ENCODE data around the gene ONECUT3. TPM values are rescaled to one million over a fixed set of nuclear protein-coding genes. Genes with fewer than 3 reads are reported as not detected.

ONECUT3 gene
- total and polyA plus RNA-seq, 2 donors (not counting 3 experiments of a cell fraction or from before 2014, with no cell fraction given): not detected

DNA sequence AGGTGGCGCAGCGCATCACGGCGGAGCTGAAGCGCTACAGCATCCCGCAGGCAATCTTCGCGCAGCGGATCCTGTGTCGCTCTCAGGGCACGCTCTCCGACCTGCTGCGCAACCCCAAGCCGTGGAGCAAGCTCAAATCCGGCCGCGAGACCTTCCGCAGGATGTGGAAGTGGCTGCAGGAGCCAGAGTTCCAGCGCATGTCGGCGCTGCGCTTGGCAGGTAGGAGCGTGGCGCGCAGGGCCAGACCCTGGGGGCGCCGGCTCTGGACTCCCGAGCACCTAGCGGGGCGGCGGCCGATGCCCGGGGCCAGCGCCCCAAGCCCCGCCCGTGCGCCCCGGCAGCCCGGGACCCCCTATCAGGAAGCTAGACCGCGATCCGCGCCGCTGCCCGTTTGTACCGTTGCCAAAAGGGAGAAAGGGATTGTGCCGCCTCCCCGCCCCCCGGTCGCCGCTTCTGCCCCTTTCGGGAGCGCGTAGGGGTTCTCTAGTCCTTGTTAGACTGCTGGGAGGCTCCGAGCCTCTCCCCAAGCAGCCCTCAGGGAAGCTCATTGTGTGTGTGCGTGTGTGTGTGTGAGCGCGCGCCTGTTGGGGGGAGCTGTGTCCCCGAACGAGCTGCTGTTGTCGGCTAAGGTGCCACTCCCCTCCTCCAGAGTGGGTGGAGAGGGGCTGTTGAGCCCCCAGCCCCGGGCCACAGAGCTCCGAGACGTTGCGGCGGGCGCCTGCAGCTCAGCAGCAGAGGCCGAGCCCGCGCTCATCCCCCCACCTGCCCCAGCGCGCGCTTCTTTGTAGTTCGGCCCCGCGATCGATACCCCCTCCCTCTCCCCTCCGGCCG is 1.5 kb downstream of the ONECUT3 start:
- Histone ChIP-seq H3K4me3 (replicated peaks in 1 of 3; ENCODE audit: insufficient read depth in 1 of 3, low read depth in 1 of 3, low read length in 3 of 3) (no peak overlapping the region), H3K27ac (ENCODE audit: insufficient read depth, low read depth, low read length) (no peak overlapping the region), H3K4me2 (ENCODE audit: insufficient read depth, low read length) (no peak overlapping the region), H3K36me3 (ENCODE audit: control insufficient read depth in 2 of 2, extremely low read depth in 1 of 2, insufficient read depth in 2 of 2, low read length in 2 of 2) (no peaks in the 10 kb centered on the region), H3K79me2 (ENCODE audit: control insufficient read depth, insufficient read depth, low read length) (no peaks in the 10 kb centered on the region), H3K9me1 (replicated peaks; ENCODE audit: control insufficient read depth, extremely low read depth, insufficient read depth, low read length) (no peaks in the 10 kb centered on the region), H3K9ac (replicated peaks; ENCODE audit: extremely low read depth, insufficient read depth, low read length) (no peak overlapping the region), H3K4me1 (ENCODE audit: control insufficient read depth, extremely low read depth, insufficient read depth, low read length) (no peaks in the 10 kb centered on the region), H3K9me3 (replicated peaks; ENCODE audit: control insufficient read depth, insufficient read depth, low read length) (no peaks in the 10 kb centered on the region), H3K27me3 (ENCODE audit: control insufficient read depth in 2 of 2, insufficient read depth in 2 of 2, low read length in 2 of 2) (peaks cover 73 to 86% of the 10 kb centered on the region in 2 experiments), H2AFZ (ENCODE audit: low read depth, low read length) (no peak overlapping the region), H4K20me1 (replicated peaks; ENCODE audit: control insufficient read depth, extremely low read depth, insufficient read depth, low read length) (no peaks in the 10 kb centered on the region)
- DNase-seq (ENCODE audit: low read depth, low spot score) (no peak), FAIRE-seq (no peak)
- dilution Hi-C loops (cut with MboI; ENCODE audit: extremely low pct_ligation_motif_present, low sequenced_read_pairs): no loop called here
- intact Hi-C loops (cut with micrococcal nuclease): no loop called here
- ChIA-PET POLR2A (no interaction called here), CTCF (interaction anchor here (1.0 to 1.3 kb wide), 3 partner anchors 8 to 208 kb away, joined by 3 to 4 read pairs (median 4); no protein-coding TSS in a partner anchor)
- no TSS peak for BruUV-seq (replicated peaks)
- TF ChIP-seq JUN (IDR thresholded peaks at IDR 0.05; ENCODE audit: borderline replicate concordance, insufficient read depth, insufficient read length, low read depth) (no peak), EZH2 (IDR thresholded peaks at IDR 0.05; ENCODE audit: borderline replicate concordance, low read depth, low read length, severe bottlenecking) (peak; percentile 97)

DNA sequence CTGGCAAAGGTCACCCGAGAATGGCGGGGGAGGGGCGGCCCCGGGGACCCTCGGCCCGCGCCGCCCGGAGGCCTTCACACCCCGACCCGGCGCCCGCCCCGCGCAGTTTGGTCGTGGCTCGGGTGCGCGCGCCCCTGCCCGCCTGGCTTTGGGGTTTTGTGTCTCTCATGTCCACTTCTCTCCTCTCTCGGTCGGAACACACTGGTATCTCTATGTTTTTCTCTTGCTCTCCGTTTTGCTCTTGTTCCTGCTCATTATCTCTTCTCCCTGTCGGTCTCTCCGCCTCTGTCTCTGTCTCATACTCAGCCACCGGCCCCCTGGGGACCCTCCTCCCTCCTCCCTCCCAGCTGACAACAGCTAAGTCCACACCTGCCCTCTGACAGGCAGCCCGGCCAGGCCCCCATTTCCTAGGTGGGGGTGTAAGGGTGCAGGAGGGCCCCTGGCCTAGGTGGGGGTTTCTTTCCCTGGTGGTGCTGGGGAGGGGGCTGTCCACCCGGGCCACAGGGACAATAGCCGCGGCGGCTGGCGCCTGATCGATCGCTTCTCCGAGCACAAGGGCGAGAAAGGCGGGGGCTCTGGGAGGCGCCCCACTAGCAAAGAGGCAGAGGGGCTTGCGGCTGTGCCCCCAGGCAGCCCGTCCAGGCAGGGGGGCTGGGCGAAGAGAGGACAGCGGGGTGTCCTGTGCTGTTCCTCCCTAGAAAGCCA is 2.3 kb downstream of the ONECUT3 start:
- no TSS peak for BruUV-seq (replicated peaks)
- intact Hi-C loops (cut with micrococcal nuclease) (no loop called here), dilution Hi-C loops (cut with MboI; ENCODE audit: extremely low pct_ligation_motif_present, low sequenced_read_pairs) (no loop called here)
- no peak for FAIRE-seq
- H3K4me1 ChIP-seq (ENCODE audit: control insufficient read depth, extremely low read depth, insufficient read depth, low read length): no peaks in the 10 kb centered on the region
- H3K79me2 ChIP-seq (ENCODE audit: control insufficient read depth, insufficient read depth, low read length): no peaks in the 10 kb centered on the region
- H4K20me1 ChIP-seq (replicated peaks; ENCODE audit: control insufficient read depth, extremely low read depth, insufficient read depth, low read length): no peaks in the 10 kb centered on the region
- no peak overlapping the region for H3K27ac ChIP-seq (ENCODE audit: insufficient read depth, low read depth, low read length)
- no peak overlapping the region for H2AFZ ChIP-seq (ENCODE audit: low read depth, low read length)
- no peak overlapping the region for H3K4me2 ChIP-seq (ENCODE audit: insufficient read depth, low read length)
- TF ChIP-seq EZH2 (IDR thresholded peaks at IDR 0.05; ENCODE audit: borderline replicate concordance, low read depth, low read length, severe bottlenecking) (peak; percentile 92), POLR2A (IDR thresholded peaks at IDR 0.05; ENCODE audit: low read depth, low read length) (no peak)
- H3K36me3 ChIP-seq (ENCODE audit: control insufficient read depth in 2 of 2, extremely low read depth in 1 of 2, insufficient read depth in 2 of 2, low read length in 2 of 2): no peaks in the 10 kb centered on the region
- H3K4me3 ChIP-seq (replicated peaks in 1 of 3; ENCODE audit: insufficient read depth in 1 of 3, low read depth in 1 of 3, low read length in 3 of 3): no peak overlapping the region
- peaks cover 74 to 86% of the 10 kb centered on the region in 2 experiments for H3K27me3 ChIP-seq (ENCODE audit: control insufficient read depth in 2 of 2, insufficient read depth in 2 of 2, low read length in 2 of 2)
- no peak overlapping the region for H3K9ac ChIP-seq (replicated peaks; ENCODE audit: extremely low read depth, insufficient read depth, low read length)
- no peaks in the 10 kb centered on the region for H3K9me3 ChIP-seq (replicated peaks; ENCODE audit: control insufficient read depth, insufficient read depth, low read length)
- POLR2A ChIA-PET: no interaction called here
- H3K9me1 ChIP-seq (replicated peaks; ENCODE audit: control insufficient read depth, extremely low read depth, insufficient read depth, low read length): no peaks in the 10 kb centered on the region
- no peak for DNase-seq (ENCODE audit: low read depth, low spot score)
- CTCF ChIA-PET: interaction anchor here (0.7 to 1.0 kb wide), 4 partner anchors 9 to 83 kb away, joined by 3 to 5 read pairs (median 4); no protein-coding TSS in a partner anchor
